ENCODE data around the gene ADAMTS2. TPM values are rescaled to one million over a fixed set of nuclear protein-coding genes. Genes with fewer than 3 reads are reported as not detected.
A peak's percentile ranks its signal among the peaks of the same experiment; 100 is the strongest.

ADAMTS2 gene
- total and polyA plus RNA-seq, 2 of the 8 experiments (the other 6 are each of a cell fraction or from before 2014, with no cell fraction given), result 6.6 to 7.3 TPM

DNA sequence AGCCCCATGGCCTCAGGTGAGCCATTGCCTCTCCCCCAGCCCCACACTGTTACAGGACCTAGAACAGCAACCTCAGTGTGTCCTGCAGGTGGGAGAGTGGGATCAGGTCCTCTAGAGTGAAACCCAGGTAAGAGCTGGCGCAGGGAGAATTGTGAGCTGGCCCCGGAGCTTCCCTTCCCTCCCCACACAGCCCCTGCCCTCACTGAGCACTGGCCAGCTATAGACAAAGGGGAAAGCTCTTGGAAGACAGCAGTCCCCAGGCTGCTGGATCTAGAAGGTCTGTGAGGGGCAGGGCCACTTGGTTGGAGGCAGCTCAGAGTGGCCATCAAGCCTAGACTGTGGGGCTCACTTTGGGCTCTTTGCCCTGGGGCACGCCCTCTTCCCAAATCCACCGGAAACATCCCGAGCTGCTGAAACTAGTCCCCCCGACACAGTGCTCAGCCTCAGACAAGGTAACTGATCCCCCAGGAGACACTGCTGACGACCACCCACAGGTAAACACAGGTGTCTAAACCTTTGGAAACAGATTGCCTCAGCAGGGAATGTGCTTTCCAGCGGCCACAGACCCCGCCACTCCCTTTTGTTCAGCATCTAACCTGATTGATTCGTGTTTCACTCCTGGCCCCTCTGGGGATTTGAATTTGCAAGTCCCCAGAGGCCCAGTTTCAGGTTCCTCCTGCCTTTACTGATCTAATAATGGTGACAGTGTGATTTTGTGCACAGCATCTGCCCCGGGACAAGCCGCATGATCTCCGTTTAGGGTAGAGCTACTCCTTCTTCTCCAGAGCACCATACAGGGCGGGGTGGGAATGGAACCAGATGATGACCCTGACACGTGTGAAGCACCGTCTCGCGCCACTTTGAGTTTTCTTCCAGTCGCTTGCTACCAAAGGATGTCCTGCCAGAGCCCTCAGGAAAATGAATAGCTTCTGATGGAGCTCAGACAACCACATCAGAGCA, 42.2 kb upstream of the ADAMTS2 start:
- no peaks in the 10 kb centered on the region for H3K4me1 ChIP-seq (replicated peaks in 1 of 4; ENCODE audit: control insufficient read depth in 3 of 4, insufficient read depth in 4 of 4, low read length in 3 of 4)
- H3K23me2 ChIP-seq (ENCODE audit: low read depth, low read length), result peaks cover under 1% of the 10 kb centered on the region; the same call in 1 of the 2 replicates
- no peak overlapping the region for H2AK5ac ChIP-seq (ENCODE audit: low read depth, low read length)
- H3K14ac ChIP-seq (ENCODE audit: insufficient read length), result no peak overlapping the region
- no peak overlapping the region for H2BK12ac ChIP-seq (ENCODE audit: low read depth, low read length)
- no peak overlapping the region for H3K18ac ChIP-seq (ENCODE audit: extremely low read depth, low read length)
- H3K9me3 ChIP-seq (ENCODE audit: insufficient read depth in 2 of 2, low read depth in 1 of 2, low read length in 1 of 2), result peaks cover 5 to 17% of the 10 kb centered on the region in 2 experiments; a peak in 2 of 4 replicates
- no peak overlapping the region for H4K91ac ChIP-seq (replicated peaks; ENCODE audit: insufficient read length, low read length)
- H3K36me3 ChIP-seq (ENCODE audit: control insufficient read depth in 2 of 4, insufficient read depth in 4 of 4, low read length in 3 of 4), result no peaks in the 10 kb centered on the region
- H4K5ac ChIP-seq (ENCODE audit: insufficient read length, low read depth, low read length), result no peak overlapping the region
- H3K79me1 ChIP-seq (ENCODE audit: low read depth, low read length), result no peaks in the 10 kb centered on the region
- no peak overlapping the region for H3K27ac ChIP-seq (ENCODE audit: low read depth, low read length)
- no peaks in the 10 kb centered on the region for H3K79me2 ChIP-seq (ENCODE audit: control insufficient read depth in 1 of 2, insufficient read depth in 2 of 2, low read length in 2 of 2)
- no peak for FAIRE-seq
- no peaks in the 10 kb centered on the region for H4K20me1 ChIP-seq (replicated peaks in 1 of 2; ENCODE audit: control insufficient read depth in 1 of 2, insufficient read depth in 2 of 2, low read length in 2 of 2)
- H2BK20ac ChIP-seq (ENCODE audit: low read length), result no peak overlapping the region
- no peaks in the 10 kb centered on the region for H3K27me3 ChIP-seq (replicated peaks in 1 of 4; ENCODE audit: control insufficient read depth in 3 of 4, extremely low read depth in 1 of 4, insufficient read depth in 3 of 4, low read length in 3 of 4)
- H2BK15ac ChIP-seq (ENCODE audit: low read length), result no peak overlapping the region
- peak in 1 of 2 experiments; percentile 27 for DNase-seq (ENCODE audit: low read depth in 1 of 2, low spot score in 2 of 2)
- H2BK120ac ChIP-seq (replicated peaks; ENCODE audit: low read depth, low read length), result no peak overlapping the region
- H3K56ac ChIP-seq (replicated peaks; ENCODE audit: insufficient read length, low read depth, low read length), result no peak overlapping the region
- H3K9ac ChIP-seq (replicated peaks in 1 of 4; ENCODE audit: extremely low read depth in 1 of 4, low read depth in 3 of 4, low read length in 3 of 4), result no peak overlapping the region
- no peak overlapping the region for H3K4me2 ChIP-seq (ENCODE audit: insufficient read depth in 1 of 2, low read depth in 2 of 2, low read length in 2 of 2)
- no peak overlapping the region for H2AFZ ChIP-seq (ENCODE audit: low read length)
- no peak overlapping the region for H2BK5ac ChIP-seq (ENCODE audit: low read depth, low read length)
- no peak overlapping the region for H3K4ac ChIP-seq (replicated peaks; ENCODE audit: insufficient read length, low read depth, low read length)
- no peak overlapping the region for H3K23ac ChIP-seq (ENCODE audit: insufficient read length)
- CTCF ChIA-PET (ENCODE audit: partially characterized antibody), result interaction anchor here (0.9 to 1.1 kb wide), 4 partner anchors 21 to 106 kb away, joined by 3 to 4 read pairs (median 4); no protein-coding TSS in a partner anchor
- no peak overlapping the region for H3K4me3 ChIP-seq (ENCODE audit: extremely low read depth in 1 of 4, insufficient read depth in 2 of 4, low read depth in 3 of 4, low read length in 4 of 4)
- POLR2A ChIA-PET (ENCODE audit: partially characterized antibody), result no interaction called here
- WGBS, 2 experiments (ENCODE audit: extremely low coverage in 1 of 2, insufficient coverage in 1 of 2, insufficient read length in 1 of 2, insufficient replicate concordance in 2 of 2, low coverage in 1 of 2, low lambda C conversion rate in 2 of 2, missing lambda C conversion rate in 1 of 2), result 93% methylated on average over 17 of the region's 19 CpGs; no CpG with 5 or more reads in 1 of the 2 experiments
- no peak overlapping the region for H4K8ac ChIP-seq (ENCODE audit: extremely low read depth, insufficient read depth, low read length)
